Muscle layer of colon (tissue), 2 donors: Measurements from ENCODE around the gene PKN1.
"Not testable (repeated sequence)": the region's sequence is repeated elsewhere in the genome, so short reads cannot be mapped to it uniquely, and the experiment has no call there.

Experiments
- H3K27ac ChIP-seq: one replicate; pipeline ENCODE4 v1.7.0; 2013; ENCODE audit warnings: low read depth, mild to moderate bottlenecking, low read length, moderate library complexity
- H3K27me3 ChIP-seq, 2 donors: one replicate each; pipeline ENCODE4 v1.7.0; 2013; ENCODE audit warnings: low read length in 2 of 2, mild to moderate bottlenecking in 2 of 2; ENCODE audit not compliant: insufficient read depth in 2 of 2, control insufficient read depth in 1 of 2
- H3K36me3 ChIP-seq: one replicate; pipeline ENCODE4 v1.7.0; 2013; ENCODE audit warnings: mild to moderate bottlenecking, low read length; ENCODE audit not compliant: insufficient read depth
- H3K4me1 ChIP-seq: one replicate; pipeline ENCODE4 v1.7.0; 2013; ENCODE audit warnings: mild to moderate bottlenecking, low read length; ENCODE audit not compliant: insufficient read depth
- H3K4me3 ChIP-seq, 2 donors: one replicate each; pipeline ENCODE4 v1.7.0; 2013; ENCODE audit warnings: low read length in 2 of 2, low read depth in 1 of 2, mild to moderate bottlenecking in 1 of 2, moderate library complexity in 1 of 2
- H3K9ac ChIP-seq: one replicate; pipeline ENCODE4 v1.7.0; 2013; ENCODE audit warnings: low read length
- H3K9me3 ChIP-seq: one replicate; pipeline ENCODE4 v1.7.0; 2013; ENCODE audit warnings: mild to moderate bottlenecking, low read length
- donor health status: abdominal sarcoma.
- donor health status: Adenocarcinoma of cecum.

The PKN1 gene

DNA sequence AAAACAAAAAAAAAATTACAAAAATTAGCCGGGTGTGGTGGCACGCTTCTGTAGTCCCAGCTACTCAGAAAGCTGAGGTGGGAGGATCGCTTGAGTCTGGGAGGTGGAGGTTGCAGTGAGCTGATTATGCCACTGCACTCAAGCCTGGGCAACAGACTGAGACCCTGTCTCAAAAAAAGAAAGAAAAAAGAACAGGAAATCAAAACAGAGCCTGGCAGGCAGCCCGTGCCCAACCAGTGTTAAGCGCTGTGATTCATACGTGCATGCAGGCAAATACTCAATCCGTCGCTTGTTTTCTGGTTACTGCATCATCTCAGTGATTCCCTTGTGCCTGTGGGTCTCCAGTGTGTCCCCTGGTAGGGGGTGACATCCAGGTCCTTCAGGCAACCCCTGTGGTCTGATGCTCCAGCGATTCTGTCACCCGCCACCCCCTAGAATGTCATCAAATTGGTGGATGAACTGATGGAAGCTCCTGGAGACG lies 32.1 kb upstream of the PKN1 start:
- no peaks in the 10 kb centered on the region for H3K27me3 ChIP-seq
- peaks cover 24% of the 10 kb centered on the region for H3K36me3 ChIP-seq
- no peaks in the 10 kb centered on the region for H3K4me1 ChIP-seq
- no peaks in the 10 kb centered on the region for H3K9me3 ChIP-seq
- no peak overlapping the region for H3K9ac ChIP-seq
- no peak overlapping the region for H3K27ac ChIP-seq
- no peak overlapping the region for H3K4me3 ChIP-seq

- Histone ChIP-seq H3K9ac (no peak overlapping the region), H3K36me3 (peaks cover 27% of the 10 kb centered on the region), H3K27ac (no peak overlapping the region)
Measured at GRCh38 chr19:14401468-14402195, 31.5 kb upstream of the PKN1 start.

DNA sequence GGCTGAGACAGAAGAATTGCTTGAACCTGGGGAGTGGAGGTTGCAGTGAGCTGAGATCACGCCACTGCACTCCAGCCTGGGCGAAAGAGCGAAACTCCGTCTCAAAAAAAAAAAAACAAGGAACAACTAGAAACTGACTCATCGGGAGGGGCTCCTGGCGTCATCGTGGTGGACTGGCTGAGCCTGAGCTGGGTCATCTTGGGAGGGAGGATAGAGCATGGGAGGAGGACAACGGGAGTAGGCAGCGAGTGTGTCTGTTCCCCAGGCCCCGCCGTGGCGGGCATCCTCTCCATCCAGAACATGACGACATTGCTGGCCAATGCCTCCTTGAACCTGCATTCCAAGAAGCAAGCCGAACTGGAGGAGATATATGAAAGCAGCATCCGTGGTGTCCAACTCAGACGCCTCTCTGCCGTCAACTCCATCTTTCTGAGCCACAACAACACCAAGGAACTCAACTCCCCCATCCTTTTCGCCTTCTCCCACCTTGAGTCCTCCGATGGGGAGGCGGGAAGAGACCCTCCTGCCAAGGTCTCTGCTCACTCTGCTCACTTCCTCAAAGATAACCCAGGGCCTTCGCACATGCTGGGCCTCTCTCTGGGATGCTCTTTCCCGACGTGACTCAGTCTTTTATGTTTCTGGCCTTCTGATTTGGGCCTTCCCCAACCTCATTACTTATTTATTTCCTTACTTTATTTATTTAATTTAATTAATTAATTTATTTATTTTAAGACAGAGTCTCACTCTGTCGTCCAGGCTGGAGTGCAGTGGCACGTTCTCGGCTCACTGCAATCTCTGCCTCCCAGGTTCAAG lies 30.6 kb upstream of the PKN1 start:
- peaks cover 33% of the 10 kb centered on the region for H3K36me3 ChIP-seq
- no peaks in the 10 kb centered on the region for H3K27me3 ChIP-seq
- H3K9me3 ChIP-seq: no peaks in the 10 kb centered on the region
- no peak overlapping the region for H3K27ac ChIP-seq
- peaks cover 7% of the 10 kb centered on the region for H3K4me1 ChIP-seq
- H3K9ac ChIP-seq: no peak overlapping the region
- H3K4me3 ChIP-seq: no peak overlapping the region

More at GRCh38 chr19:14401468-14402195, 31.5 kb upstream of the PKN1 start:
- H3K9me3 ChIP-seq: no peaks in the 10 kb centered on the region
- no peaks in the 10 kb centered on the region for H3K27me3 ChIP-seq
- H3K4me1 ChIP-seq: peaks cover 3% of the 10 kb centered on the region
- H3K4me3 ChIP-seq: no peak overlapping the region

DNA sequence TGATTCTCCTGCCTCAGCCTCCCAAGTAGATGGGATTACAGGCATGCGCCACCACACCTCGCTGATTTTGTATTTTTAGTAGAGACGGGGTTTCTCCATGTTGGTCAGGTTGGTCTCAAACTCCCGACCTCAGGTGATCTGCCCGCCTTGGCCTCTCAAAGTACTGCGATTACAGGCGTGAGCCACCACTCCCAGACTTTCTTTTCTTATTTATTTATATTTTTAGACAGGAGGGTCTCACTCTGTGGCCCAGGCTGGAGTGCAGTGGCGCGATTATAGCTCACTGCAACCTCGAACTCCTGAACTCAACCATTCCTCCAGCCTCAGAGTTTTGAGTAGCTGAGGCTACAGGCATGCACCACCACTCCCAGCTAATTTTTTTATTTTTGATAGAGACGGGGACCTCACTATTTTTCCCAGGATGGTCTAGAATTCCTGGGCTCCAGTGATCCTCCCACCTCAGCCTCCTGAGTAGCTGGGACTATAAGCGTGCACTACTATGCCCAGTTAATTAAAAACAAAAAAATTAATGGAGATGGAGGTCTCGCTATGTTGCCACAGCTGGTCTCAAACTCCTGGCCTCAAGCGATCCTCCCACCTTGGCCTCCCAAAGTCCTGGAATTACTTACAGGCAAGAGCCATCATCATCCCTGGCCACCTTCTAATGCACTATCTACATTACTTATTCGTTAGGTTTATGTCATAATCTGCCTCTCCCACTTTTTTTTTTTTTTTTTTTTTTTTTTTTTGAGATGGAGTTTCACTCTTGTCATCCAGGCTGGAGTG lies 29.8 kb upstream of the PKN1 start:
- H3K27me3 ChIP-seq, H3K9ac ChIP-seq, H3K9me3 ChIP-seq, H3K4me3 ChIP-seq, H3K27ac ChIP-seq, H3K4me1 ChIP-seq: not testable (repeated sequence)
- peaks cover 36% of the 10 kb centered on the region for H3K36me3 ChIP-seq

DNA sequence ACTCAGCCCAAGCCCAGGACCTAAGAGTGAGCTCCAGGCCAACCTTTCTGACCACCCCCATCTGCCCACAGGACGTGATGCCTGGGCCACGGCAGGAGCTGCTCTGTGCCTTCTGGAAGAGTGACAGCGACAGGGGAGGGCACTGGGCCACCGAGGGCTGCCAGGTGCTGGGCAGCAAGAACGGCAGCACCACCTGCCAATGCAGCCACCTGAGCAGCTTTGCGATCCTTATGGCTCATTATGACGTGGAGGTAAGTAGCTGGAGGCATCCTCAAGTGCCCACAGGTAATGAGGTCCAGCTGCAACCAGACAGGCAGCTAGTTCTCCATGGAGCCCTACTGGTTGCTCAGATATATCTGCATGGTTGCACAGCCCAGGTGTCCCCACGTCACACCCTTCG lies 28.8 kb upstream of the PKN1 start:
- Histone ChIP-seq H3K4me1 (peaks cover 7% of the 10 kb centered on the region), H3K27me3 (no peaks in the 10 kb centered on the region), H3K27ac (no peak overlapping the region), H3K4me3 (no peak overlapping the region), H3K9me3 (no peaks in the 10 kb centered on the region), H3K36me3 (peaks cover 46% of the 10 kb centered on the region), H3K9ac (no peak overlapping the region)

GRCh38 chr19:14405380-14405757 lies 27.7 kb upstream of the PKN1 start:
- Histone ChIP-seq H3K4me3 (no peak overlapping the region), H3K27ac (peak overlapping the region; percentile 73), H3K36me3 (peaks cover 56% of the 10 kb centered on the region), H3K4me1 (peaks cover 7% of the 10 kb centered on the region), H3K27me3 (no peaks in the 10 kb centered on the region), H3K9me3 (no peaks in the 10 kb centered on the region), H3K9ac (no peak overlapping the region)

GRCh38 chr19:14405758-14406644 lies 27.1 kb upstream of the PKN1 start:
- peak overlapping the region; percentile 73 for H3K27ac ChIP-seq
- no peaks in the 10 kb centered on the region for H3K27me3 ChIP-seq
- H3K9ac ChIP-seq: no peak overlapping the region
- H3K36me3 ChIP-seq: peaks cover 59% of the 10 kb centered on the region
- no peaks in the 10 kb centered on the region for H3K9me3 ChIP-seq
- H3K4me3 ChIP-seq: no peak overlapping the region
- H3K4me1 ChIP-seq: peaks cover 7% of the 10 kb centered on the region

DNA sequence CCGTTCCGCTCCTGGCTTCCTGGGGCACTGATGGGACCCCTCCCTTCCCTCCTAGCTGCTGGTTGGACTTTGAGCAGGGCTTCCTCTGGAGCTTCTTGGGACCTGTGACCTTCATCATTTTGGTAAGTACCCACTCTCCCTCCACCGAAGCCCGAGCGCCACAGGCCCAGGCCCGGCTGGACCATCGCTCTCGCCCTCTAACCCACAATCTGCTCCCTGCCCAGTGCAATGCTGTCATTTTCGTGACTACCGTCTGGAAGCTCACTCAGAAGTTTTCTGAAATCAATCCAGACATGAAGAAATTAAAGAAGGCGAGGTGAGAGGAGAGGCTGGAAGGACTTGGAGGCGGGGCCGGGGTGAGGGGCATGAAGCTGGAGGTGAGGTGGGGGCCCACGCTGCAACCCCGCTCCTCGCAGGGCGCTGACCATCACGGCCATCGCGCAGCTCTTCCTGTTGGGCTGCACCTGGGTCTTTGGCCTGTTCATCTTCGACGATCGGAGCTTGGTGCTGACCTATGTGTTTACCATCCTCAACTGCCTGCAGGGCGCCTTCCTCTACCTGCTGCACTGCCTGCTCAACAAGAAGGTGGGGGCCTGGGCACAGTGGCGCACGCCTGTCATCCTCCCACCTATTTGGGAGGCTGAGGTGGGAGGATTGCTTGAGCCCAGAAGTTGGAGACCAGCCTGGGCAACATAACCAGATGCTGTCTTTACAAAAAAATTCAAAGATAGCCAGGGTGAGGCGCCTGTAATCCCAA lies 26.3 kb upstream of the PKN1 start:
- no peak overlapping the region for H3K27ac ChIP-seq
- peaks cover 59% of the 10 kb centered on the region for H3K36me3 ChIP-seq
- no peak overlapping the region for H3K4me3 ChIP-seq
- no peaks in the 10 kb centered on the region for H3K27me3 ChIP-seq
- peaks cover 7% of the 10 kb centered on the region for H3K4me1 ChIP-seq
- no peak overlapping the region for H3K9ac ChIP-seq
- H3K9me3 ChIP-seq: no peaks in the 10 kb centered on the region

DNA sequence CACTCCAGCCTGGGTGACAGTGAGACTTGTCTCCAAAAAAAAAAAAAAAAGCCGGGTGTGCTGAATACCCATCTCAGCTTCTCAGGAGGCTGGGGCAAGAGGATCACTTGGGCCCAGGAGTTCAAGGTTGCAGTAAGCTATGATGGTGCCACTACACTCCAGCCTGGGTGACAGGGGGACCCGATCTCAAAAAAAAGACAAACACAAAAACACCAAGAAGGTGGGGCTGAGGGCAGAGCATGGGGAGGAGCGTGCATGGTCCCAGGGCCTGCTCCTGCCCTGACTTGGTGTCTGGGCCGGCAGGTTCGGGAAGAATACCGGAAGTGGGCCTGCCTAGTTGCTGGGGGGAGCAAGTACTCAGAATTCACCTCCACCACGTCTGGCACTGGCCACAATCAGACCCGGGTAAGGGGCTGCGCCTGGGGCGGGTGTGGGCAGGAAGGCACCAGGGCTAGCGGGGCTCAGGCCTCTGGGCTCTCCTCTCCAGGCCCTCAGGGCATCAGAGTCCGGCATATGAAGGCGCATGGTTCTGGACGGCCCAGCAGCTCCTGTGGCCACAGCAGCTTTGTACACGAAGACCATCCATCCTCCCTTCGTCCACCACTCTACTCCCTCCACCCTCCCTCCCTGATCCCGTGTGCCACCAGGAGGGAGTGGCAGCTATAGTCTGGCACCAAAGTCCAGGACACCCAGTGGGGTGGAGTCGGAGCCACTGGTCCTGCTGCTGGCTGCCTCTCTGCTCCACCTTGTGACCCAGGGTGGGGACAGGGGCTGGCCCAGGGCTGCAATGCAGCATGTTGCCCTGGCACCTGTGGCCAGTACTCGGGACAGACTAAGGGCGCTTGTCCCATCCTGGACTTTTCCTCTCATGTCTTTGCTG lies 25.3 kb upstream of the PKN1 start:
- Histone ChIP-seq H3K4me1 (peaks cover 7% of the 10 kb centered on the region), H3K4me3 (no peak overlapping the region), H3K9me3 (no peaks in the 10 kb centered on the region), H3K27me3 (no peaks in the 10 kb centered on the region), H3K36me3 (peaks cover 67% of the 10 kb centered on the region), H3K27ac (no peak overlapping the region), H3K9ac (no peak overlapping the region)
